ENCODE data around the gene MEPE.

DNA sequence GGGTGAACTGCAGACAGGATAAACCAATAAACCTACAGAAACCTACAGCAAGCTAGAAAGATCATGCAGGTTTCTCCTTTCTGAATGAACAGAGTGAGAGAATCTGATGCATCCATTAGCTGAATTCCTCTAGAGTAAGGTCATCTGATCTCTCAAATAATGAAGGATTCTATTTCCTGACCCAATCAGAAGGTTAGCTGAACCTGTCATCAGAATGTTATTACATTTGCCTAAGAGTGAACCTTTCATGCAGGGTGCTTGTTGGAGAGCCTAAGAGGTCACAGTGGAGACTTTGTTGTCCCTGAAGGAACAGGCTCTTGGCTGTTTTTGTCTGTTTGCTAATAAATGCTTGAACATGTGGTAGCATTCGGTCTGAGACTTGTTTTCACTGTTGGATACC lies 24.0 kb downstream of the MEPE start:
- TF ChIP-seq, protein P1, sequence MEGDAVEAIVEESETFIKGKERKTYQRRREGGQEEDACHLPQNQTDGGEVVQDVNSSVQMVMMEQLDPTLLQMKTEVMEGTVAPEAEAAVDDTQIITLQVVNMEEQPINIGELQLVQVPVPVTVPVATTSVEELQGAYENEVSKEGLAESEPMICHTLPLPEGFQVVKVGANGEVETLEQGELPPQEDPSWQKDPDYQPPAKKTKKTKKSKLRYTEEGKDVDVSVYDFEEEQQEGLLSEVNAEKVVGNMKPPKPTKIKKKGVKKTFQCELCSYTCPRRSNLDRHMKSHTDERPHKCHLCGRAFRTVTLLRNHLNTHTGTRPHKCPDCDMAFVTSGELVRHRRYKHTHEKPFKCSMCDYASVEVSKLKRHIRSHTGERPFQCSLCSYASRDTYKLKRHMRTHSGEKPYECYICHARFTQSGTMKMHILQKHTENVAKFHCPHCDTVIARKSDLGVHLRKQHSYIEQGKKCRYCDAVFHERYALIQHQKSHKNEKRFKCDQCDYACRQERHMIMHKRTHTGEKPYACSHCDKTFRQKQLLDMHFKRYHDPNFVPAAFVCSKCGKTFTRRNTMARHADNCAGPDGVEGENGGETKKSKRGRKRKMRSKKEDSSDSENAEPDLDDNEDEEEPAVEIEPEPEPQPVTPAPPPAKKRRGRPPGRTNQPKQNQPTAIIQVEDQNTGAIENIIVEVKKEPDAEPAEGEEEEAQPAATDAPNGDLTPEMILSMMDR (IDR thresholded peaks at IDR 0.05; ENCODE audit: low read depth, low read length), result no peak
- no peak for TF ChIP-seq POLR2A (IDR thresholded peaks at IDR 0.05; ENCODE audit: extremely low read depth, insufficient read length)
- TF ChIP-seq, protein P2, sequence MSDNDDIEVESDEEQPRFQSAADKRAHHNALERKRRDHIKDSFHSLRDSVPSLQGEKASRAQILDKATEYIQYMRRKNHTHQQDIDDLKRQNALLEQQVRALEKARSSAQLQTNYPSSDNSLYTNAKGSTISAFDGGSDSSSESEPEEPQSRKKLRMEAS (IDR thresholded peaks at IDR 0.05; ENCODE audit: low read depth, low read length), result no peak

All from NB4 (cell line).